ENCODE results near the gene EOLA2. TPM values are rescaled to one million over a fixed set of nuclear protein-coding genes. Genes with fewer than 3 reads are reported as not detected.
A peak's percentile ranks its signal among the peaks of the same experiment; 100 is the strongest.

EOLA2 gene
- total and polyA plus RNA-seq, 2 donors (not counting 3 experiments of a cell fraction or from before 2014, with no cell fraction given), result 24.3 to 33.0 TPM

DNA sequence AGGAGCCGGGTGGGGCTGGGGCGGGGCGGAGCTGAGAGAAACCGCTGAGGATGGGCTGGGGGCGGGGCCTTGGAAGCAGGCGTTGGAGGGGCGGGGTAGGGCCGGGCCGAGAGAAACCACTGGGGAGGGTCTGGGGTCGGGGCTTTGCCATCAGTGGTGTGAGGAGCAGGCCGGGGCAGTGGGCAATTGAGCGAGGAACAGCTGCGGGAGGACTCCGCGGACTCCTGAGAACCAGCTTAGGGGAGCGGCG lies 1.3 kb upstream of the EOLA2 start:
- Histone ChIP-seq H4K20me1 (replicated peaks; ENCODE audit: control insufficient read depth, extremely low read depth, insufficient read depth, low read length) (no peaks in the 10 kb centered on the region), H3K4me1 (ENCODE audit: control insufficient read depth, extremely low read depth, insufficient read depth, low read length) (peaks cover 2% of the 10 kb centered on the region), H3K9me3 (replicated peaks; ENCODE audit: control insufficient read depth, insufficient read depth, low read length) (no peaks in the 10 kb centered on the region), H3K4me3 (replicated peaks in 1 of 3; ENCODE audit: insufficient read depth in 1 of 3, low read depth in 1 of 3, low read length in 3 of 3) (peak overlapping the region; percentile 43 to 71 (median 45)), H3K9ac (replicated peaks; ENCODE audit: extremely low read depth, insufficient read depth, low read length) (peak overlapping the region; percentile 77), H3K9me1 (replicated peaks; ENCODE audit: control insufficient read depth, extremely low read depth, insufficient read depth, low read length) (no peaks in the 10 kb centered on the region), H3K4me2 (ENCODE audit: insufficient read depth, low read length) (peak overlapping the region; percentile 58), H2AFZ (ENCODE audit: low read depth, low read length) (peak overlapping the region; percentile 24), H3K79me2 (ENCODE audit: control insufficient read depth, insufficient read depth, low read length) (peaks cover 7% of the 10 kb centered on the region), H3K27ac (ENCODE audit: insufficient read depth, low read depth, low read length) (peak overlapping the region; percentile 82), H3K36me3 (ENCODE audit: control insufficient read depth in 2 of 2, extremely low read depth in 1 of 2, insufficient read depth in 2 of 2, low read length in 2 of 2) (no peaks in the 10 kb centered on the region), H3K27me3 (ENCODE audit: control insufficient read depth in 2 of 2, insufficient read depth in 2 of 2, low read length in 2 of 2) (no peaks in the 10 kb centered on the region)
- DNase-seq (ENCODE audit: low read depth, low spot score) (no peak), FAIRE-seq (no peak)
- TF ChIP-seq JUN (IDR thresholded peaks at IDR 0.05; ENCODE audit: borderline replicate concordance, insufficient read depth, insufficient read length, low read depth) (no peak), MYC (IDR thresholded peaks at IDR 0.05; ENCODE audit: low read depth, low read length) (no peak)
- dilution Hi-C loops (cut with MboI; ENCODE audit: extremely low pct_ligation_motif_present, low sequenced_read_pairs) (no loop called here), intact Hi-C loops (cut with micrococcal nuclease) (loop anchor here (10.0 kb wide), 1 partner anchor 435 kb away; the partner anchor contains the start of gene IDS)
- ChIA-PET CTCF (interaction anchor here (1.3 to 3.3 kb wide), 3 partner anchors 11 to 425 kb away, joined by 3 to 24 read pairs (median 4); partner anchors contain the start of gene MAMLD1), POLR2A (interaction anchor here (0.7 to 1.8 kb wide), 5 partner anchors 123 to 569 kb away, joined by 3 to 5 read pairs (median 3); no protein-coding TSS in a partner anchor)
- BruUV-seq (replicated peaks), result no TSS peak

DNA sequence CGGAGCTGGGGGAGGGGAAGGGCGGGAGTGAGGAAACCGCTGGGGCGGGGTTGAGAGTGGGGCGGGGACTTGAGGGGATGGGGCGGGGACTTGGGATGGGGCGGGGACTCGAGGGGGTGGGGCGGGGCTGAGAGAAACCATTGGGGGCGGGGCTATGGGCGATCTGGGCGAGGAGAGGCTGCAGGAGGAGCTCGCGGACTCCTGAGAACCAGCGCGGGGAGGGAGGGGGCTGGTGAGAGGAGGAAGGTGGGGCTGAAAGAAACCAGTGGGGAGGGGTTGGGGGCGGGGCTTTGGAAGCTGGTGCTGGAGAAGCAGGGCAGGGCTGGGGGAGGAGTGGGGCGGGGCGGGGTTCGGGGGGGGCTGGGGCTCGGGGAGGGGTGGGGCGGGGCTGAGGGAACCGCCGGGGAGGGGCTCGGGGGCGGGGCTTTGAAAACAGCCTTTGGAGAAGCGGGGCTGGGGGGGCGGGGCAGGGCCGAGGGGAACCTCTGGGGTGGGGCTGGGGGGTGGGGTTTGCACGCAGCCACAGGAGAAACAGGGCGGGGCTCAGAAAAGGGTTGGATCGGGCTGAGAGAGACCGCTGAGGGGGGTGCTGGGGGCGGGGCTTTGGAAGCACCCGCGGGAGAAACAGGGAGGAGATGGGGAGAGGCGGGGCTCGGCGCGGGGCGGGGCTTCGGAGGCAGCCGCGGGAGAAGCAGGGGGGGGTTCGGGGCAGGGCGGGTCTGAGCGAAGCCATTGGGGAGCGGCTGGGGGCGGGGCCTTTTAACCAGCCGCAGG lies 777 bp upstream of the EOLA2 start:
- H3K4me1 ChIP-seq (ENCODE audit: control insufficient read depth, extremely low read depth, insufficient read depth, low read length), result peaks cover 2% of the 10 kb centered on the region
- no peaks in the 10 kb centered on the region for H3K9me3 ChIP-seq (replicated peaks; ENCODE audit: control insufficient read depth, insufficient read depth, low read length)
- ChIA-PET POLR2A (interaction anchor here (0.7 to 1.8 kb wide), 5 partner anchors 124 to 569 kb away, joined by 3 to 16 read pairs (median 4); partner anchors contain the start of gene EOLA1), CTCF (interaction anchor here (0.9 to 3.3 kb wide), 8 partner anchors 11 to 777 kb away, joined by 3 to 24 read pairs (median 4); partner anchors contain the start of genes EOLA1 and MAMLD1)
- H3K9ac ChIP-seq (replicated peaks; ENCODE audit: extremely low read depth, insufficient read depth, low read length), result no peak overlapping the region
- H3K36me3 ChIP-seq (ENCODE audit: control insufficient read depth in 2 of 2, extremely low read depth in 1 of 2, insufficient read depth in 2 of 2, low read length in 2 of 2), result no peaks in the 10 kb centered on the region
- BruUV-seq (replicated peaks), result no TSS peak
- intact Hi-C loops (cut with micrococcal nuclease), result loop anchor here (10.0 kb wide), 1 partner anchor 434 kb away; the partner anchor contains the start of gene IDS
- TF ChIP-seq GATA2 (IDR thresholded peaks at IDR 0.05; ENCODE audit: insufficient read depth, insufficient read length, low read depth, low read length) (no peak), JUN (IDR thresholded peaks at IDR 0.05; ENCODE audit: borderline replicate concordance, insufficient read depth, insufficient read length, low read depth) (no peak), POLR2A (IDR thresholded peaks at IDR 0.05; ENCODE audit: low read depth, low read length) (no peak), MYC (IDR thresholded peaks at IDR 0.05; ENCODE audit: low read depth, low read length) (no peak)
- TF ChIP-seq, protein P1, sequence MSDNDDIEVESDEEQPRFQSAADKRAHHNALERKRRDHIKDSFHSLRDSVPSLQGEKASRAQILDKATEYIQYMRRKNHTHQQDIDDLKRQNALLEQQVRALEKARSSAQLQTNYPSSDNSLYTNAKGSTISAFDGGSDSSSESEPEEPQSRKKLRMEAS (IDR thresholded peaks at IDR 0.05; ENCODE audit: insufficient read depth, insufficient read length), result no peak
- TF ChIP-seq, protein P2, sequence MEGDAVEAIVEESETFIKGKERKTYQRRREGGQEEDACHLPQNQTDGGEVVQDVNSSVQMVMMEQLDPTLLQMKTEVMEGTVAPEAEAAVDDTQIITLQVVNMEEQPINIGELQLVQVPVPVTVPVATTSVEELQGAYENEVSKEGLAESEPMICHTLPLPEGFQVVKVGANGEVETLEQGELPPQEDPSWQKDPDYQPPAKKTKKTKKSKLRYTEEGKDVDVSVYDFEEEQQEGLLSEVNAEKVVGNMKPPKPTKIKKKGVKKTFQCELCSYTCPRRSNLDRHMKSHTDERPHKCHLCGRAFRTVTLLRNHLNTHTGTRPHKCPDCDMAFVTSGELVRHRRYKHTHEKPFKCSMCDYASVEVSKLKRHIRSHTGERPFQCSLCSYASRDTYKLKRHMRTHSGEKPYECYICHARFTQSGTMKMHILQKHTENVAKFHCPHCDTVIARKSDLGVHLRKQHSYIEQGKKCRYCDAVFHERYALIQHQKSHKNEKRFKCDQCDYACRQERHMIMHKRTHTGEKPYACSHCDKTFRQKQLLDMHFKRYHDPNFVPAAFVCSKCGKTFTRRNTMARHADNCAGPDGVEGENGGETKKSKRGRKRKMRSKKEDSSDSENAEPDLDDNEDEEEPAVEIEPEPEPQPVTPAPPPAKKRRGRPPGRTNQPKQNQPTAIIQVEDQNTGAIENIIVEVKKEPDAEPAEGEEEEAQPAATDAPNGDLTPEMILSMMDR (IDR thresholded peaks at IDR 0.05; ENCODE audit: extremely low read depth in 1 of 2, insufficient read depth in 1 of 2, low read depth in 1 of 2, low read length in 2 of 2), result no peak
- dilution Hi-C loops (cut with MboI; ENCODE audit: extremely low pct_ligation_motif_present, low sequenced_read_pairs), result no loop called here
- peak; percentile 88 for DNase-seq (ENCODE audit: low read depth, low spot score)
- peaks cover 7% of the 10 kb centered on the region for H3K79me2 ChIP-seq (ENCODE audit: control insufficient read depth, insufficient read depth, low read length)
- peak overlapping the region in 1 of 3 experiments; percentile 71 for H3K4me3 ChIP-seq (replicated peaks in 1 of 3; ENCODE audit: insufficient read depth in 1 of 3, low read depth in 1 of 3, low read length in 3 of 3)
- no peaks in the 10 kb centered on the region for H3K9me1 ChIP-seq (replicated peaks; ENCODE audit: control insufficient read depth, extremely low read depth, insufficient read depth, low read length)
- peak; percentile 86 for FAIRE-seq
- H3K27ac ChIP-seq (ENCODE audit: insufficient read depth, low read depth, low read length), result no peak overlapping the region
- no peak overlapping the region for H2AFZ ChIP-seq (ENCODE audit: low read depth, low read length)
- H3K4me2 ChIP-seq (ENCODE audit: insufficient read depth, low read length), result no peak overlapping the region
- no peaks in the 10 kb centered on the region for H3K27me3 ChIP-seq (ENCODE audit: control insufficient read depth in 2 of 2, insufficient read depth in 2 of 2, low read length in 2 of 2)
- H4K20me1 ChIP-seq (replicated peaks; ENCODE audit: control insufficient read depth, extremely low read depth, insufficient read depth, low read length), result no peaks in the 10 kb centered on the region
